DMS53 treated with DMSO at 0.1 percent for 48 hours (cell line): Measurements from ENCODE around the gene C6orf132.

Source experiments
- DNase-seq: peaks from one replicate; lab custom pipeline; 2025; ENCODE audit not compliant: unreplicated experiment; lab: John Stamatoyannopoulos, UW

C6orf132 gene

GRCh38 chr6:42078386-42078785 lies 64.0 kb downstream of the C6orf132 start:
- no peak for DNase-seq

- peak; percentile 79 for DNase-seq
Observed at GRCh38 chr6:42075159-42075838, 67.1 kb downstream of the C6orf132 start.

GRCh38 chr6:42073287-42073686 lies 69.1 kb downstream of the C6orf132 start:
- no peak for DNase-seq

GRCh38 chr6:42071881-42072583 lies 70.4 kb downstream of the C6orf132 start:
- no peak for DNase-seq

- no peak for DNase-seq
Observed at GRCh38 chr6:42068872-42069522, 73.4 kb downstream of the C6orf132 start.

GRCh38 chr6:42068173-42068572 lies 74.2 kb downstream of the C6orf132 start:
- DNase-seq, result no peak

GRCh38 chr6:42066156-42066675 lies 76.2 kb downstream of the C6orf132 start:
- no peak for DNase-seq

GRCh38 chr6:42059743-42060142 lies 82.7 kb downstream of the C6orf132 start:
- DNase-seq, result no peak

GRCh38 chr6:42053601-42054000 lies 88.8 kb downstream of the C6orf132 start:
- DNase-seq, result no peak

GRCh38 chr6:42051268-42051653 lies 91.2 kb downstream of the C6orf132 start:
- DNase-seq, result no peak
